MV-4-11 (cell line): ENCODE data around the gene PRSS38.

Experiments
- DNase-seq: peaks from one replicate; lab custom pipeline; 2025; lab: John Stamatoyannopoulos, UW

The PRSS38 gene

GRCh38 chr1:227885648-227886502 is 70.4 kb downstream of the PRSS38 start:
- DNase-seq: no peak

- DNase-seq: no peak
These were observed 71.1 kb downstream of the PRSS38 start for GRCh38 chr1:227886503-227886961.

- no peak for DNase-seq
These were observed 71.7 kb downstream of the PRSS38 start for GRCh38 chr1:227886993-227887696.

- no peak for DNase-seq
These were observed 72.4 kb downstream of the PRSS38 start for GRCh38 chr1:227887697-227888403.

GRCh38 chr1:227888404-227889046 is 73.0 kb downstream of the PRSS38 start:
- DNase-seq: no peak

- no peak for DNase-seq
These were observed 73.8 kb downstream of the PRSS38 start for GRCh38 chr1:227889047-227889862.

GRCh38 chr1:227889863-227890405 is 74.5 kb downstream of the PRSS38 start:
- DNase-seq: no peak

GRCh38 chr1:227890451-227891222 is 75.2 kb downstream of the PRSS38 start:
- DNase-seq: no peak

GRCh38 chr1:227891223-227891954 is 75.9 kb downstream of the PRSS38 start:
- DNase-seq: no peak

GRCh38 chr1:227891955-227892488 is 76.5 kb downstream of the PRSS38 start:
- no peak for DNase-seq

GRCh38 chr1:227892489-227893299 is 77.2 kb downstream of the PRSS38 start:
- no peak for DNase-seq

GRCh38 chr1:227893300-227893948 is 77.9 kb downstream of the PRSS38 start:
- no peak for DNase-seq

GRCh38 chr1:227893949-227894721 is 78.7 kb downstream of the PRSS38 start:
- DNase-seq: no peak

GRCh38 chr1:227894831-227895451 is 79.5 kb downstream of the PRSS38 start:
- no peak for DNase-seq
